Nephron (organoid): Measurements from ENCODE around the gene ACYP1.
A peak's percentile ranks its signal among the peaks of the same experiment; 100 is the strongest.

Experiments used
- H3K27ac Mint-ChIP-seq, 3 experiments: 2 replicates each; pipeline ENCODE4 v1.8.0; 2020; ENCODE audit warnings: mixed read lengths in 3 of 3, mild to moderate bottlenecking in 2 of 3, moderate library complexity in 1 of 3
- H3K27me3 Mint-ChIP-seq: 2 replicates; pipeline ENCODE4 v1.8.0; 2021; ENCODE audit warnings: low read depth, mild to moderate bottlenecking, moderate library complexity, mixed read lengths
- H3K36me3 Mint-ChIP-seq: 2 replicates; pipeline ENCODE4 v1.8.0; 2020; ENCODE audit warnings: low read depth, mixed read lengths
- H3K4me1 Mint-ChIP-seq: 2 replicates; pipeline ENCODE4 v1.8.0; 2020; ENCODE audit warnings: mixed read lengths
- H3K4me3 Mint-ChIP-seq, 3 experiments: 2 replicates each; pipeline ENCODE4 v1.8.0; 2020; ENCODE audit warnings: mild to moderate bottlenecking in 3 of 3, mixed read lengths in 3 of 3, moderate library complexity in 2 of 3
- H3K9me3 Mint-ChIP-seq: 2 replicates; pipeline ENCODE4 v1.8.0; 2020; ENCODE audit warnings: mixed read lengths
- CTCF ChIP-seq, 3 experiments: fragments of 200-600 bp; sonication (generic); IDR thresholded peaks; one replicate each; pipeline ENCODE4 v1.5.0; 2021; ENCODE audit warnings: antibody characterized with exemption in 3 of 3; ENCODE audit not compliant: unreplicated experiment in 3 of 3

The ACYP1 gene

DNA sequence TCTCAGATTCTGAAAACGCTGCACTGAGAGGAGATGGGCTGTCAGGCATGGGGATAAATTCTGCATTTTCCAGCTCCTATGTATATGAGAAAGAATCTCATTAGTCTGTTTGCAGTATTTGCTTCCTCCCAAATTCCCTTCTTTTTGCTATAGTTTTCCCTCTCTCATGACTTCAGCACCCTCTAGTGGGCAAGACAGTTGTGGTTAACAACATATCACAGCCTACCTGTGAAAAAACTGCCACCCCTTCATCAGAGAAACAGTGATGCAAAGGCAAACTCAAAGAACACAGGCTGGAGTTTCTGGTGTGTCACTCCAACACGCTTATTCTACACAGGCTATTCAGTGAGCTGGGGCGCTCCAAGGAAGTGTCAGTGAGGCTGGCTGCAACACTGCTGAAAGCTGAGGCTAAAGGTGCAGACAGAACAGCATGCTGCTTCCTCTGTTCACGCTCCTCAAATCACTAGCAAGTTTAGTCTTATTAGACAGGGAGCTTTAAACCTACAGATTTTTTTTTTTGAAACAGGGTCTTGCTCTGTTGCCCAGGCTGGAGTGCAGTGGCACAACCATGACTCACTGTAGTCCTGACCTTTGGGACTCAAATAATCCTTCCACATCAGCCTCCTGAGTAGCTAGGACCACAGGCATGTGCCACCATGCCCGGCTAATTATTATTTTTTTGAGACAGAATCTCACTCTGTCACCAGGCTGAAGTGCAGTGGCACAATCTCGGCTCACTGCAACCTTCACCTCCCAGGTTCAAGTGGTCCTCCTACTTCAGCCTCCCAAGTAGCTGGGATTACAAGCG lies 24.9 kb upstream of the ACYP1 start:
- no peaks in the 10 kb centered on the region for H3K9me3 Mint-ChIP-seq

DNA sequence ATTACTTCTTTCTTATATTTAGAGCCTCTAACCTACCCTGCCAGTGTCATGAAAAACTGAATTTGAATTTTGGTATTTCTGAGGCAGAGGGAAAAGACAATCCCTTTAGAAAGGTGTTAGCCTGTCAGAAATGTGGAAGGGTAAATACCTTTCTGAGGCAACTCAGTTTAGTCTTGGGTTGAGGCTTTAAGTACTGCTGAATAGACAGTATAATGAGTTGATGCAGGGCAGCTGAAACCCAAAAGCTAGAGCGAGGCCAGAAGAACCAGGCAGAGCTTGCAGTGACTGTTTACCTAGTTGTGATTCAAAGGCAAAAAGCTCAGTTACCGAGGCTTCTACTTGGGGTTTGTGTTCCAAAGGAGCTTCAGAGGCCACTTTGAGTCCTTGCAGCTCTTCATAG lies 24.3 kb upstream of the ACYP1 start:
- no peaks in the 10 kb centered on the region for H3K9me3 Mint-ChIP-seq
- no peak for TF ChIP-seq CTCF (IDR thresholded peaks at IDR 0.05; ENCODE audit: unreplicated experiment in 3 of 3)
- no peak overlapping the region for H3K27ac Mint-ChIP-seq
- H3K4me1 Mint-ChIP-seq = peaks cover 4% of the 10 kb centered on the region
- peaks cover 62% of the 10 kb centered on the region for H3K36me3 Mint-ChIP-seq
- H3K4me3 Mint-ChIP-seq = no peak overlapping the region
- H3K27me3 Mint-ChIP-seq = no peaks in the 10 kb centered on the region

More for the DNA sequence above, 24.9 kb upstream of the ACYP1 start:
- Mint-ChIP-seq H3K4me3 (no peak overlapping the region), H3K4me1 (peaks cover 4% of the 10 kb centered on the region), H3K27ac (no peak overlapping the region), H3K27me3 (no peaks in the 10 kb centered on the region), H3K36me3 (peaks cover 60% of the 10 kb centered on the region)
- TF ChIP-seq CTCF (IDR thresholded peaks at IDR 0.05; ENCODE audit: unreplicated experiment in 3 of 3) = peak; percentile 78 to 86 (median 83)

DNA sequence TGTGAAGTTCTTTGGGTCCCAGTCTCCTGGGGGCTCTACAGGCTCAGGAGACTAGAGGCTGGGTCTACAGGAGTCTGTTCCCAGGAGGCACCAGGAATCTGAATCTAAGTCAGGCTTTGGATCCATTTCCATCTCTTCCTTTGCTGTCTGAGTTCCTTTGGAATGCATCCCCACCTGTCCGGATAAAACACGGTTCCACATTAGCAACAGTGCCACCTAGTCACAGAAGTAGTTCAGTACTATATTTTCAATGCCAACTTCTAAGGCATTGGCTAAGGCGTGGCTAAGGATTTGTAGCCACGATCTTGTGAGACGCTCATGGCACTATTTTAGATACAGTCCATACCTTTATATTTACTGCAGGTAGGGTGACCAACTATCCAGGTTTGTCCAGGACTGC lies 20.7 kb upstream of the ACYP1 start:
- Mint-ChIP-seq H3K27me3 (no peaks in the 10 kb centered on the region), H3K27ac (peak overlapping the region; percentile 74 to 96 (median 79)), H3K36me3 (peaks cover 55% of the 10 kb centered on the region), H3K4me1 (peaks cover 19% of the 10 kb centered on the region), H3K9me3 (no peaks in the 10 kb centered on the region), H3K4me3 (no peak overlapping the region)
- TF ChIP-seq CTCF (IDR thresholded peaks at IDR 0.05; ENCODE audit: unreplicated experiment in 3 of 3) = peak in 1 of 3 experiments; percentile 17

- H3K4me1 Mint-ChIP-seq = peaks cover 19% of the 10 kb centered on the region
- TF ChIP-seq CTCF (IDR thresholded peaks at IDR 0.05; ENCODE audit: unreplicated experiment in 3 of 3) = no peak
- no peak overlapping the region for H3K4me3 Mint-ChIP-seq
- no peaks in the 10 kb centered on the region for H3K9me3 Mint-ChIP-seq
- peak overlapping the region in 2 of 3 experiments; percentile 82 to 96 for H3K27ac Mint-ChIP-seq
- no peaks in the 10 kb centered on the region for H3K27me3 Mint-ChIP-seq
- peaks cover 52% of the 10 kb centered on the region for H3K36me3 Mint-ChIP-seq
These were observed 19.4 kb upstream of the ACYP1 start for GRCh38 chr14:75083271-75083670.

- H3K4me3 Mint-ChIP-seq = peak overlapping the region in 1 of 3 experiments; percentile 26
These were observed 17.9 kb upstream of the ACYP1 start for GRCh38 chr14:75081660-75082229.

More at GRCh38 chr14:75081660-75082229, 17.9 kb upstream of the ACYP1 start:
- Mint-ChIP-seq H3K27me3 (no peaks in the 10 kb centered on the region), H3K36me3 (peaks cover 44% of the 10 kb centered on the region), H3K27ac (peak overlapping the region; percentile 82 to 97 (median 96)), H3K4me1 (peaks cover 19% of the 10 kb centered on the region), H3K9me3 (no peaks in the 10 kb centered on the region)
- no peak for TF ChIP-seq CTCF (IDR thresholded peaks at IDR 0.05; ENCODE audit: unreplicated experiment in 3 of 3)
